HepG2 (cell line): ENCODE measurements around the gene CCDC17.

ENCODE experiments used
- CTCF ChIP-seq: sonication (generic); formaldehyde crosslinking; IDR thresholded peaks from 2 replicates; pipeline ENCODE4 v1.5.0; 2020; ENCODE audit warnings: mild to moderate bottlenecking, missing genetic modification reagents, moderate library complexity
- ZNF234 ChIP-seq: sonication (generic); formaldehyde crosslinking; conservative IDR thresholded peaks from 2 replicates; pipeline ENCODE4 v1.5.1; 2020; ENCODE audit warnings: mild to moderate bottlenecking, missing genetic modification reagents
- ZNF318 ChIP-seq: sonication (generic); formaldehyde crosslinking; IDR thresholded peaks from 2 replicates; pipeline ENCODE4 v1.4.0; 2020; ENCODE audit warnings: mild to moderate bottlenecking, missing genetic modification reagents
- ZNF530 ChIP-seq: sonication (generic); formaldehyde crosslinking; IDR thresholded peaks from 2 replicates; pipeline ENCODE4 v1.5.0; 2020; ENCODE audit warnings: low read depth, mild to moderate bottlenecking, missing genetic modification reagents
- TF ChIP-seq, protein P1 (sequence below): sonication (generic); formaldehyde crosslinking; IDR thresholded peaks from 2 replicates; pipeline ENCODE4 v1.4.0; 2020; ENCODE audit warnings: missing genetic modification reagents
- TF ChIP-seq, protein P2 (sequence below): sonication (generic); formaldehyde crosslinking; IDR thresholded peaks from 2 replicates; pipeline ENCODE4 v1.4.0; 2020; ENCODE audit warnings: mild to moderate bottlenecking, missing genetic modification reagents
- TF ChIP-seq, protein P3 (sequence below), 2 experiments: IDR thresholded peaks; 2 replicates each; pipeline ENCODE4 v1.6.1; 2011 to 2012; ENCODE audit warnings: low read length in 2 of 2, borderline replicate concordance in 1 of 2, low read depth in 1 of 2, mild to moderate bottlenecking in 1 of 2, moderate library complexity in 1 of 2

GRCh38 chr1:45604239-45604638 is 19.6 kb downstream of the CCDC17 start:
- TF ChIP-seq, protein P1, sequence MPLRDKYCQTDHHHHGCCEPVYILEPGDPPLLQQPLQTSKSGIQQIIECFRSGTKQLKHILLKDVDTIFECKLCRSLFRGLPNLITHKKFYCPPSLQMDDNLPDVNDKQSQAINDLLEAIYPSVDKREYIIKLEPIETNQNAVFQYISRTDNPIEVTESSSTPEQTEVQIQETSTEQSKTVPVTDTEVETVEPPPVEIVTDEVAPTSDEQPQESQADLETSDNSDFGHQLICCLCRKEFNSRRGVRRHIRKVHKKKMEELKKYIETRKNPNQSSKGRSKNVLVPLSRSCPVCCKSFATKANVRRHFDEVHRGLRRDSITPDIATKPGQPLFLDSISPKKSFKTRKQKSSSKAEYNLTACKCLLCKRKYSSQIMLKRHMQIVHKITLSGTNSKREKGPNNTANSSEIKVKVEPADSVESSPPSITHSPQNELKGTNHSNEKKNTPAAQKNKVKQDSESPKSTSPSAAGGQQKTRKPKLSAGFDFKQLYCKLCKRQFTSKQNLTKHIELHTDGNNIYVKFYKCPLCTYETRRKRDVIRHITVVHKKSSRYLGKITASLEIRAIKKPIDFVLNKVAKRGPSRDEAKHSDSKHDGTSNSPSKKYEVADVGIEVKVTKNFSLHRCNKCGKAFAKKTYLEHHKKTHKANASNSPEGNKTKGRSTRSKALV (CRISPR knock-in tag), result no peak
- TF ChIP-seq, protein P2, sequence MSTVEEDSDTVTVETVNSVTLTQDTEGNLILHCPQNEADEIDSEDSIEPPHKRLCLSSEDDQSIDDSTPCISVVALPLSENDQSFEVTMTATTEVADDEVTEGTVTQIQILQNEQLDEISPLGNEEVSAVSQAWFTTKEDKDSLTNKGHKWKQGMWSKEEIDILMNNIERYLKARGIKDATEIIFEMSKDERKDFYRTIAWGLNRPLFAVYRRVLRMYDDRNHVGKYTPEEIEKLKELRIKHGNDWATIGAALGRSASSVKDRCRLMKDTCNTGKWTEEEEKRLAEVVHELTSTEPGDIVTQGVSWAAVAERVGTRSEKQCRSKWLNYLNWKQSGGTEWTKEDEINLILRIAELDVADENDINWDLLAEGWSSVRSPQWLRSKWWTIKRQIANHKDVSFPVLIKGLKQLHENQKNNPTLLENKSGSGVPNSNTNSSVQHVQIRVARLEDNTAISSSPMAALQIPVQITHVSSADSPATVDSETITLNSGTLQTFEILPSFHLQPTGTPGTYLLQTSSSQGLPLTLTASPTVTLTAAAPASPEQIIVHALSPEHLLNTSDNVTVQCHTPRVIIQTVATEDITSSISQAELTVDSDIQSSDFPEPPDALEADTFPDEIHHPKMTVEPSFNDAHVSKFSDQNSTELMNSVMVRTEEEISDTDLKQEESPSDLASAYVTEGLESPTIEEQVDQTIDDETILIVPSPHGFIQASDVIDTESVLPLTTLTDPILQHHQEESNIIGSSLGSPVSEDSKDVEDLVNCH (CRISPR knock-in tag), result no peak
- no peak for TF ChIP-seq ZNF318 (CRISPR knock-in tag)
- no peak for TF ChIP-seq ZNF530 (CRISPR knock-in tag)
- no peak for TF ChIP-seq ZNF234 (CRISPR knock-in tag)
- TF ChIP-seq CTCF, result no peak
- TF ChIP-seq, protein P3, sequence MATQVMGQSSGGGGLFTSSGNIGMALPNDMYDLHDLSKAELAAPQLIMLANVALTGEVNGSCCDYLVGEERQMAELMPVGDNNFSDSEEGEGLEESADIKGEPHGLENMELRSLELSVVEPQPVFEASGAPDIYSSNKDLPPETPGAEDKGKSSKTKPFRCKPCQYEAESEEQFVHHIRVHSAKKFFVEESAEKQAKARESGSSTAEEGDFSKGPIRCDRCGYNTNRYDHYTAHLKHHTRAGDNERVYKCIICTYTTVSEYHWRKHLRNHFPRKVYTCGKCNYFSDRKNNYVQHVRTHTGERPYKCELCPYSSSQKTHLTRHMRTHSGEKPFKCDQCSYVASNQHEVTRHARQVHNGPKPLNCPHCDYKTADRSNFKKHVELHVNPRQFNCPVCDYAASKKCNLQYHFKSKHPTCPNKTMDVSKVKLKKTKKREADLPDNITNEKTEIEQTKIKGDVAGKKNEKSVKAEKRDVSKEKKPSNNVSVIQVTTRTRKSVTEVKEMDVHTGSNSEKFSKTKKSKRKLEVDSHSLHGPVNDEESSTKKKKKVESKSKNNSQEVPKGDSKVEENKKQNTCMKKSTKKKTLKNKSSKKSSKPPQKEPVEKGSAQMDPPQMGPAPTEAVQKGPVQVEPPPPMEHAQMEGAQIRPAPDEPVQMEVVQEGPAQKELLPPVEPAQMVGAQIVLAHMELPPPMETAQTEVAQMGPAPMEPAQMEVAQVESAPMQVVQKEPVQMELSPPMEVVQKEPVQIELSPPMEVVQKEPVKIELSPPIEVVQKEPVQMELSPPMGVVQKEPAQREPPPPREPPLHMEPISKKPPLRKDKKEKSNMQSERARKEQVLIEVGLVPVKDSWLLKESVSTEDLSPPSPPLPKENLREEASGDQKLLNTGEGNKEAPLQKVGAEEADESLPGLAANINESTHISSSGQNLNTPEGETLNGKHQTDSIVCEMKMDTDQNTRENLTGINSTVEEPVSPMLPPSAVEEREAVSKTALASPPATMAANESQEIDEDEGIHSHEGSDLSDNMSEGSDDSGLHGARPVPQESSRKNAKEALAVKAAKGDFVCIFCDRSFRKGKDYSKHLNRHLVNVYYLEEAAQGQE (IDR thresholded peaks at IDR 0.05; ENCODE audit: borderline replicate concordance in 1 of 2, low read depth in 1 of 2, low read length in 2 of 2), result no peak
